ENCODE results near the gene FREY1. TPM values are rescaled to one million over a fixed set of nuclear protein-coding genes. Genes with fewer than 3 reads are reported as not detected.

The FREY1 gene
- total RNA-seq, 4 donors from 2014 or later = 1.6 TPM; not detected in 3

- Histone ChIP-seq H3K9me3 (no peaks in the 10 kb centered on the region), H3K36me3 (no peaks in the 10 kb centered on the region), H3K4me1 (peaks cover 5 to 20% of the 10 kb centered on the region in 2 donors), H3K27ac (no peak overlapping the region), H3K27me3 (peaks cover 0 to 12% of the 10 kb centered on the region in 2 donors), H3K4me3 (peak overlapping the region in 1 of 2 donors; percentile 26)
- intact Hi-C loops (cut with DNase I; ENCODE audit: low total_unique reads) = no loop called here
- TF ChIP-seq POLR2A (IDR thresholded peaks at IDR 0.05) (peak in 1 of 2 donors; percentile 9), CTCF (IDR thresholded peaks at IDR 0.05) (no peak)
- DNase-seq = peak in 1 of 2 donors; percentile 19
Measured at GRCh38 chr11:45921561-45922424, 14.7 kb upstream of the FREY1 start.

GRCh38 chr11:45920531-45921477, 13.7 kb upstream of the FREY1 start:
- no peak overlapping the region for H3K4me3 ChIP-seq
- H3K4me1 ChIP-seq = peaks cover 7 to 20% of the 10 kb centered on the region in 2 donors
- no peaks in the 10 kb centered on the region for H3K9me3 ChIP-seq
- TF ChIP-seq POLR2A (IDR thresholded peaks at IDR 0.05) (no peak), CTCF (IDR thresholded peaks at IDR 0.05) (no peak)
- H3K27me3 ChIP-seq = peaks cover 0 to 12% of the 10 kb centered on the region in 2 donors
- no peak overlapping the region for H3K27ac ChIP-seq
- intact Hi-C loops (cut with DNase I; ENCODE audit: low total_unique reads) = no loop called here
- peak in 1 of 2 donors; percentile 8 for DNase-seq
- H3K36me3 ChIP-seq = no peaks in the 10 kb centered on the region

GRCh38 chr11:45919806-45920530, 12.9 kb upstream of the FREY1 start:
- TF ChIP-seq CTCF (IDR thresholded peaks at IDR 0.05) = no peak
- Histone ChIP-seq H3K4me1 (peaks cover 7 to 20% of the 10 kb centered on the region in 2 donors), H3K27ac (no peak overlapping the region), H3K27me3 (peaks cover 0 to 12% of the 10 kb centered on the region in 2 donors), H3K4me3 (no peak overlapping the region), H3K9me3 (no peaks in the 10 kb centered on the region), H3K36me3 (no peaks in the 10 kb centered on the region)
- intact Hi-C loops (cut with DNase I; ENCODE audit: low total_unique reads) = loop anchor here (5.0 kb wide), 1 partner anchor 73 kb away; the partner anchor contains the start of gene CRY2
- DNase-seq = no peak

GRCh38 chr11:45918962-45919675, 12.0 kb upstream of the FREY1 start:
- TF ChIP-seq CTCF (IDR thresholded peaks at IDR 0.05) (no peak), POLR2A (IDR thresholded peaks at IDR 0.05) (no peak)
- H3K4me1 ChIP-seq = peaks cover 7 to 20% of the 10 kb centered on the region in 2 donors
- intact Hi-C loops (cut with DNase I; ENCODE audit: low total_unique reads) = loop anchor here (5.0 kb wide), 1 partner anchor 72 kb away; the partner anchor contains the start of gene CRY2

More at GRCh38 chr11:45918962-45919675, 12.0 kb upstream of the FREY1 start:
- H3K27ac ChIP-seq = peak overlapping the region; percentile 85 to 86
- no peak for DNase-seq
- H3K4me3 ChIP-seq = peak overlapping the region in 1 of 2 donors; percentile 88
- H3K27me3 ChIP-seq = peaks cover 0 to 12% of the 10 kb centered on the region in 2 donors
- no peaks in the 10 kb centered on the region for H3K36me3 ChIP-seq
- H3K9me3 ChIP-seq = no peaks in the 10 kb centered on the region
